Astrocyte (in vitro differentiated cells and primary cell): ENCODE measurements around the gene AASDHPPT. TPM values are rescaled to one million over a fixed set of nuclear protein-coding genes. Genes with fewer than 3 reads are reported as not detected.

Experiments
- DNase-seq: peaks from one replicate; pipeline ENCODE4 v3.0.0-alpha.2; 2010; ENCODE audit warnings: low read depth
- FAIRE-seq: peaks from 2 replicates; lab custom pipeline; 2011; peaks lifted over from hg19 to GRCh38; lab: Jason Lieb, UNC
- H2AFZ ChIP-seq: 2 replicates; pipeline ENCODE4 v1.6.0; 2012; ENCODE audit warnings: low read depth, low read length, inconsistent platforms
- H3K27ac ChIP-seq: 2 replicates; pipeline ENCODE4 v1.5.1; 2011; ENCODE audit warnings: low read depth, low read length, inconsistent platforms
- H3K27me3 ChIP-seq: 2 replicates; pipeline ENCODE4 v1.6.0; 2011; ENCODE audit warnings: low read length, inconsistent platforms; ENCODE audit not compliant: insufficient read depth
- H3K36me3 ChIP-seq: 2 replicates; pipeline ENCODE4 v1.5.1; 2011; ENCODE audit warnings: low read length, inconsistent platforms; ENCODE audit not compliant: insufficient read depth
- H3K4me1 ChIP-seq: 2 replicates; pipeline ENCODE4 v1.5.1; 2011; ENCODE audit warnings: low read length, inconsistent platforms; ENCODE audit not compliant: insufficient read depth
- H3K4me2 ChIP-seq: 2 replicates; pipeline ENCODE4 v1.6.0; 2012; ENCODE audit warnings: low read length, inconsistent platforms
- H3K4me3 ChIP-seq: 2 replicates; pipeline ENCODE4 v1.5.1; 2011; ENCODE audit warnings: low read depth, mild to moderate bottlenecking, low read length, inconsistent platforms; ENCODE audit not compliant: insufficient read depth
- H3K79me2 ChIP-seq: 2 replicates; pipeline ENCODE4 v1.6.0; 2012; ENCODE audit warnings: mild to moderate bottlenecking, low read length, inconsistent platforms; ENCODE audit not compliant: insufficient read depth
- H3K9ac ChIP-seq: 2 replicates; pipeline ENCODE4 v1.6.0; 2012; ENCODE audit warnings: mild to moderate bottlenecking, low read length, inconsistent platforms
- H3K9me3 ChIP-seq: 2 replicates; pipeline ENCODE4 v1.5.1; 2012; ENCODE audit warnings: low read depth, mild to moderate bottlenecking, low read length, inconsistent platforms; ENCODE audit not compliant: insufficient read depth
- H4K20me1 ChIP-seq: 2 replicates; pipeline ENCODE4 v1.6.0; 2012; ENCODE audit warnings: low read length, inconsistent platforms; ENCODE audit not compliant: insufficient read depth
- H3K27ac Mint-ChIP-seq: one replicate; pipeline ENCODE4 v1.8.0; 2021; ENCODE audit warnings: mild to moderate bottlenecking, mixed read lengths; ENCODE audit not compliant: unreplicated experiment
- H3K27me3 Mint-ChIP-seq: one replicate; pipeline ENCODE4 v1.8.0; 2021; ENCODE audit warnings: low read depth, mixed read lengths; ENCODE audit not compliant: unreplicated experiment
- H3K36me3 Mint-ChIP-seq: one replicate; pipeline ENCODE4 v1.8.0; 2021; ENCODE audit warnings: low read depth, mixed read lengths; ENCODE audit not compliant: unreplicated experiment
- H3K4me1 Mint-ChIP-seq: one replicate; pipeline ENCODE4 v1.8.0; 2021; ENCODE audit warnings: low read depth, mixed read lengths; ENCODE audit not compliant: unreplicated experiment
- H3K4me3 Mint-ChIP-seq: one replicate; pipeline ENCODE4 v1.8.0; 2021; ENCODE audit warnings: mild to moderate bottlenecking, moderate library complexity, mixed read lengths; ENCODE audit not compliant: unreplicated experiment
- H3K9me3 Mint-ChIP-seq: one replicate; pipeline ENCODE4 v1.8.0; 2021; ENCODE audit warnings: mild to moderate bottlenecking, mixed read lengths; ENCODE audit not compliant: unreplicated experiment
- CTCF ChIP-seq: IDR thresholded peaks from 2 replicates; pipeline ENCODE4 v1.5.1; 2011; ENCODE audit warnings: low read depth, mild to moderate bottlenecking, inconsistent platforms, low read length, moderate library complexity; ENCODE audit not compliant: insufficient read depth
- EZH2 ChIP-seq: IDR thresholded peaks from 2 replicates; pipeline ENCODE4 v1.6.1; 2012; ENCODE audit warnings: mild to moderate bottlenecking, low read length, inconsistent platforms; ENCODE audit not compliant: insufficient read depth
- total RNA-seq: library from RNA; stranded (reverse); gene quantifications from 2 replicates; pipeline ENCODE4 v1.2.1, GENCODE V29; 2021

AASDHPPT gene
- total RNA-seq, 1 donor from 2014 or later, result 61.6 TPM

DNA sequence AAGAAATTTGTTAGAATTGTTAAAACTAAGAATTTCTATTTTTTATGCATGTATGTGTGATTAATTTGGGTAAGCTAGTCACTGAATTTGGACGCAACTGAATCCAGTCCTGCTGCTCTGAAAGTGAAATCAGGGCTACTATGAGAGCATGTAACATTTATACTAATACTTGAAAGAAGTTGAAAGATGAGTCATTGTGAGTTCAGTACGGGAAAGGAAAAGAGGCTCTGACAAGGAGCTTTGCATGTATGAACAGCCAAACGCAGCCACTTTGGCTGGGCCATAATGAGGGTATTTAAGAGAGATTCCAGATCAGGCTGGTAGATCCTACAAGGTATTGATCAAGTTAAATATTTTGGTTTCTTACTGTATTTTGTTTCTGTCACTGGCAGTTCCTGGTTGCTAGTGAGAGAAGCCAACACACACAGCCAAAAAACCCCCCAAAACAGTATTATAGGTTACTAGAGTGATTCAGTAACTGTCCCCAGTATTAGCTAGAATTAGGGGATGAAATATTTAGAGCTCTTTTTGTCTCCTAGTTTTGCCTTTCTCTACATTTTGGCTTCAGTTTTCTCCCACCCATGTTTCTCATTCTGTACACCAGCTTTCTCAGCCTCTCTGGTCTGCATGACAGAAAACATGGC is 14.1 kb downstream of the AASDHPPT start:
- peak overlapping the region; percentile 54 for H3K4me2 ChIP-seq
- no peak overlapping the region for H2AFZ ChIP-seq
- Mint-ChIP-seq H3K4me1 (peaks cover 30% of the 10 kb centered on the region), H3K27me3 (no peaks in the 10 kb centered on the region), H3K9me3 (no peaks in the 10 kb centered on the region), H3K36me3 (peaks cover 5% of the 10 kb centered on the region), H3K4me3 (no peak overlapping the region), H3K27ac (peak overlapping the region; percentile 42)
- H3K4me1 ChIP-seq, result peaks cover 8% of the 10 kb centered on the region
- no peak for FAIRE-seq
- peaks cover 58% of the 10 kb centered on the region for H3K79me2 ChIP-seq
- TF ChIP-seq EZH2 (no peak), CTCF (no peak)
- H3K4me3 ChIP-seq, result no peak overlapping the region
- H3K36me3 ChIP-seq, result peaks cover 33% of the 10 kb centered on the region
- H3K27me3 ChIP-seq, result no peaks in the 10 kb centered on the region
- no peaks in the 10 kb centered on the region for H3K9me3 ChIP-seq
- H3K27ac ChIP-seq, result peak overlapping the region; percentile 46
- DNase-seq, result peak; percentile 86
- H3K9ac ChIP-seq, result peak overlapping the region; percentile 30
- peaks cover 14% of the 10 kb centered on the region for H4K20me1 ChIP-seq

GRCh38 chr11:106092446-106092845 is 15.0 kb downstream of the AASDHPPT start:
- peaks cover 9% of the 10 kb centered on the region for H3K36me3 Mint-ChIP-seq
- no peak overlapping the region for H2AFZ ChIP-seq
- no peak overlapping the region for H3K9ac ChIP-seq
- FAIRE-seq (no peak), DNase-seq (no peak)
- H3K27me3 ChIP-seq, result no peaks in the 10 kb centered on the region
- TF ChIP-seq CTCF (no peak), EZH2 (no peak)
- H3K27ac Mint-ChIP-seq, result no peak overlapping the region
- peaks cover 11% of the 10 kb centered on the region for H4K20me1 ChIP-seq
- peaks cover 8% of the 10 kb centered on the region for H3K4me1 ChIP-seq
- no peak overlapping the region for H3K27ac ChIP-seq
- H3K36me3 ChIP-seq, result peaks cover 37% of the 10 kb centered on the region
- peaks cover 51% of the 10 kb centered on the region for H3K79me2 ChIP-seq
- peaks cover 28% of the 10 kb centered on the region for H3K4me1 Mint-ChIP-seq
- no peaks in the 10 kb centered on the region for H3K9me3 Mint-ChIP-seq
- H3K27me3 Mint-ChIP-seq, result no peaks in the 10 kb centered on the region
- no peak overlapping the region for H3K4me2 ChIP-seq
- H3K9me3 ChIP-seq, result no peaks in the 10 kb centered on the region
- H3K4me3 ChIP-seq, result no peak overlapping the region
- H3K4me3 Mint-ChIP-seq, result no peak overlapping the region

DNA sequence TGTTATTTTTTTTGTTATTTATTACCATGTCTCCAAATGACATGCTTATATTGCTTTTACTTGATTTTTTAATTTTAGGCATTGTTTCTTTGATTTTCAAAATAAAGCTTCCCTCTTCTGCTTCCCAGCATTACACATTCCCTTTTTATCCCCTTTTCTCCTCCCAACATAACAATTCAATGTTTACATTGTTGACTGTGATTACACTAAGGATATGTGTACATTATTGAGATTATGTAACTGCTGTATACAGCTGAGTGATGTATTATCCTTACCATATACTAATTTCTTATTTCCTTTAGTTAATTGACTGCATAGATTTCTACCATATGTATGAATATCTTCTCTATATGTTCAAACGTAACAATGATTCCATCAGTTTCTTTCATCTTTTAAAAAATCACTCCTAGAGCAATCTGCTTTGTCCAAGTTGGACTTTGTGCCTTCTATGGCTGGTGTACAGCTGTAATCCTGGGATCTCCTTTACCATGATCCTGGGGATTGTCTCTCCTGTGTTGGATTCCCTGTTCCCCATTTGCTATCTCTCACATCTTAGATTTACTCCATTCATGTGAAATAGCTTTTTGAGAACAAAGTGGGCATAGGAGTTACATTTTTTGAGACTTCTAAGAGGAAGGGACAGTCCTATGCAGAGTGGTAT is 21.6 kb downstream of the AASDHPPT start:
- no peak overlapping the region for H3K27ac Mint-ChIP-seq
- H2AFZ ChIP-seq, result no peak overlapping the region
- H3K4me3 ChIP-seq, result no peak overlapping the region
- no peaks in the 10 kb centered on the region for H3K9me3 ChIP-seq
- no peak overlapping the region for H3K4me2 ChIP-seq
- no peak overlapping the region for H3K9ac ChIP-seq
- no peaks in the 10 kb centered on the region for H3K9me3 Mint-ChIP-seq
- no peaks in the 10 kb centered on the region for H4K20me1 ChIP-seq
- TF ChIP-seq CTCF (no peak), EZH2 (no peak)
- DNase-seq, result no peak
- H3K27me3 ChIP-seq, result no peaks in the 10 kb centered on the region
- peaks cover 11% of the 10 kb centered on the region for H3K36me3 Mint-ChIP-seq
- no peaks in the 10 kb centered on the region for H3K79me2 ChIP-seq
- H3K27me3 Mint-ChIP-seq, result no peaks in the 10 kb centered on the region
- H3K4me3 Mint-ChIP-seq, result no peak overlapping the region
- peaks cover 27% of the 10 kb centered on the region for H3K36me3 ChIP-seq
- no peaks in the 10 kb centered on the region for H3K4me1 ChIP-seq
- peaks cover 3% of the 10 kb centered on the region for H3K4me1 Mint-ChIP-seq
- FAIRE-seq, result no peak
- no peak overlapping the region for H3K27ac ChIP-seq
